Measurements from ENCODE around the gene CBFA2T2. TPM values are rescaled to one million over a fixed set of nuclear protein-coding genes. Genes with fewer than 3 reads are reported as not detected.
"Not testable (repeated sequence)": the region's sequence is repeated elsewhere in the genome, so short reads cannot be mapped to it uniquely, and the experiment has no call there.

The CBFA2T2 gene
- total RNA-seq, 1 donor from 2014 or later: 10.7 TPM

DNA sequence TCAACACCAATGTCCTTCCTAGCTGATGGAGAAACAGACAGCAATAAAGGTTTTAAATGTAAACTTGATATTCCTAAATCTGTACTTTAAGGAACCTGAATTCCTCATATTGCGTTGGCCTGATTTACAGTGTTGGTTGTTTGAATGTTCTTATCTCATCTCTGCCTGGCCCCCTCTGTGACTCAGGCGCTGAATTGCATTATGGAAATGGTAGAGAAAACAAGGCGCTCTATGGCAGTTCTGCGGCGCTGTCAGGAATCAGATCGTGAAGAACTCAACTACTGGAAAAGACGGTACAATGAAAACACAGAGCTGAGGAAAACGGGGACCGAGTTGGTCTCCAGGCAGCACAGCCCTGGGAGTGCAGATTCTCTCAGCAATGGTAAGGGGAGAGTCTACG lies 139.6 kb downstream of the CBFA2T2 start:
- no peaks in the 10 kb centered on the region for H3K4me1 ChIP-seq
- intact Hi-C loops (cut with micrococcal nuclease): no loop called here
- H3K9me3 ChIP-seq (replicated peaks): no peaks in the 10 kb centered on the region
- DNase-seq: no peak
- no peak overlapping the region for H3K27ac ChIP-seq (replicated peaks)
- H3K27me3 ChIP-seq (ENCODE audit: low read depth): no peaks in the 10 kb centered on the region
- H3K4me3 ChIP-seq: no peak overlapping the region
- no peak for TF ChIP-seq CTCF (IDR thresholded peaks at IDR 0.05; ENCODE audit: borderline replicate concordance)
- H3K36me3 ChIP-seq: peaks cover 90% of the 10 kb centered on the region

- no peaks in the 10 kb centered on the region for H3K4me1 ChIP-seq
- no peaks in the 10 kb centered on the region for H3K9me3 ChIP-seq (replicated peaks)
- H3K4me3 ChIP-seq: no peak overlapping the region
- no peak for TF ChIP-seq CTCF (IDR thresholded peaks at IDR 0.05; ENCODE audit: borderline replicate concordance)
- H3K27me3 ChIP-seq (ENCODE audit: low read depth): no peaks in the 10 kb centered on the region
- DNase-seq: no peak
- peaks cover 86% of the 10 kb centered on the region for H3K36me3 ChIP-seq
- H3K27ac ChIP-seq (replicated peaks): no peak overlapping the region
- intact Hi-C loops (cut with micrococcal nuclease): no loop called here
Observed at GRCh38 chr20:33629979-33630378, 140.1 kb downstream of the CBFA2T2 start.

DNA sequence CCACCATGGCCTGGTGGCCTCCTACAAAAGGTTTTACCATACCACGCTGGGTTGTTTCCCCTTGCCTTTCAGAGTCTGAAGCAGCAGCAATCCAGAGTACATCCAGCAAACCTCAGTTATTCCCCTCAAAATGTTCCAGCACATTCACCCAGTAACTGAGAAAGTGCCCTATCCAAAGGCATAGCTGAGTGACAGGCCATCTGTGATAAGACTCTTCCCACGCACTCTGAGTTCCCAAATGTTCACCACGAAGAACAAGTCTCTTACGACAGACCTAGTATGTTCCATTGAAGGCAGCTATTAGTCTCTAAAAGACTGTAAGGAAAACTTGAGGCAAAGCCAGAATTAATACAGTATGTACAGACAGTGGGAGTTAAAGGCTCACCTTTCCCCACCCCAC lies 140.6 kb downstream of the CBFA2T2 start:
- no peak for DNase-seq
- no peak for TF ChIP-seq CTCF (IDR thresholded peaks at IDR 0.05; ENCODE audit: borderline replicate concordance)
- intact Hi-C loops (cut with micrococcal nuclease): no loop called here
- no peak overlapping the region for H3K27ac ChIP-seq (replicated peaks)
- H3K27me3 ChIP-seq (ENCODE audit: low read depth): no peaks in the 10 kb centered on the region
- H3K4me3 ChIP-seq: no peak overlapping the region
- no peaks in the 10 kb centered on the region for H3K9me3 ChIP-seq (replicated peaks)
- H3K4me1 ChIP-seq: no peaks in the 10 kb centered on the region
- H3K36me3 ChIP-seq: peaks cover 80% of the 10 kb centered on the region

GRCh38 chr20:33631910-33632309 lies 142.0 kb downstream of the CBFA2T2 start:
- peaks cover 74% of the 10 kb centered on the region for H3K36me3 ChIP-seq
- H3K4me1 ChIP-seq; intact Hi-C loops (cut with micrococcal nuclease); H3K4me3 ChIP-seq; H3K27ac ChIP-seq (replicated peaks); DNase-seq; H3K9me3 ChIP-seq (replicated peaks); H3K27me3 ChIP-seq (ENCODE audit: low read depth): not testable (repeated sequence)

- intact Hi-C loops (cut with micrococcal nuclease): no loop called here
- H3K27me3 ChIP-seq (ENCODE audit: low read depth): no peaks in the 10 kb centered on the region
- H3K36me3 ChIP-seq: peaks cover 74% of the 10 kb centered on the region
- H3K27ac ChIP-seq (replicated peaks): no peak overlapping the region
- H3K9me3 ChIP-seq (replicated peaks): no peaks in the 10 kb centered on the region
- no peak overlapping the region for H3K4me3 ChIP-seq
- H3K4me1 ChIP-seq: no peaks in the 10 kb centered on the region
- no peak for TF ChIP-seq CTCF (IDR thresholded peaks at IDR 0.05; ENCODE audit: borderline replicate concordance)
- no peak for DNase-seq
Observed at GRCh38 chr20:33635341-33635740, 145.4 kb downstream of the CBFA2T2 start.

DNA sequence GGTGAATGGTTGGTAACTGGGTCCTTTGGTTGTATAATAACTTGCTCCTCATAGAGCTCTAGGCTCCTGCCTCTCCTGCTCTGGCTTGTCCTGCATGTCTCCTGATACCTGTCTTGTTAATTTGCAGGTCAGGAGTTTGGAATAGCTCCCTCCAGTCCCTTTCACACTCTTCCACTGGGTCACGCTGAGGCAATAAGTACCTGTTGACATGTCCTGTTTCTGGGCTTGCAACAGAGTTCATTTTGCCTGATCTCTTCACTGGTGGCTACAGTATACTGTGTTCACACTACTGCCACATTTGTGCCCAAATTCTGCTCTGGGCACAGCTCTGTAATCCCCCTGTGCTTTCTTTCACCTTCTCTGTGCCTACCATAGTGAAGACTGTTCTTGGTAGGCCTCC lies 146.9 kb downstream of the CBFA2T2 start:
- DNase-seq: no peak
- intact Hi-C loops (cut with micrococcal nuclease): no loop called here
- Histone ChIP-seq H3K36me3 (peaks cover 76% of the 10 kb centered on the region), H3K27ac (replicated peaks) (no peak overlapping the region), H3K9me3 (replicated peaks) (no peaks in the 10 kb centered on the region), H3K4me1 (no peaks in the 10 kb centered on the region), H3K4me3 (no peak overlapping the region), H3K27me3 (ENCODE audit: low read depth) (no peaks in the 10 kb centered on the region)
- TF ChIP-seq CTCF (IDR thresholded peaks at IDR 0.05; ENCODE audit: borderline replicate concordance): no peak
